Stomach (tissue), 9 donors: Measurements from ENCODE around the gene FSTL4. TPM values are rescaled to one million over a fixed set of nuclear protein-coding genes. Genes with fewer than 3 reads are reported as not detected.

Experiments
- DNase-seq, 2 donors: peaks; one replicate each; pipeline versions ENCODE4 v3.0.0 to v3.0.0-alpha.2; 2013 to 2019
- H3K27ac ChIP-seq, 5 donors: fragments of 200-600 bp in 4 of 5; sonication (generic) in 4 of 5; one replicate each; pipeline ENCODE4 v1.5.1; 2013 to 2019; ENCODE audit warnings: mild to moderate bottlenecking in 1 of 5, moderate library complexity in 1 of 5
- H3K27me3 ChIP-seq, 3 donors: fragments of 200-600 bp; sonication (generic); one replicate each; pipeline ENCODE4 v1.5.1; 2017 to 2019; ENCODE audit warnings: mixed run types in 1 of 3
- H3K36me3 ChIP-seq, 4 donors: fragments of 200-600 bp; sonication (generic); 1 replicate in 3 of 4; 2 replicates in 1 of 4; pipeline ENCODE4 v1.5.1; 2016 to 2019
- H3K4me1 ChIP-seq, 4 donors: fragments of 200-600 bp; sonication (generic); one replicate each; pipeline ENCODE4 v1.5.1; 2016 to 2019
- H3K4me3 ChIP-seq, 4 donors: fragments of 200-600 bp; sonication (generic) in 3 of 4; one replicate each; pipeline ENCODE4 v1.5.1; 2016 to 2019; ENCODE audit warnings: mild to moderate bottlenecking in 1 of 4
- H3K9me3 ChIP-seq, 4 donors: fragments of 200-600 bp; sonication (generic); one replicate each; pipeline ENCODE4 v1.5.1; 2016 to 2019
- CTCF ChIP-seq, 7 experiments: fragments of 450-650 bp in 4 of 7; fragments of 200-600 bp in 3 of 7; sonication (generic) in 3 of 7; IDR thresholded peaks; one replicate each; pipeline ENCODE4 v1.5.1; 2016 to 2019; ENCODE audit warnings: antibody characterized with exemption in 7 of 7, control low read depth in 2 of 7, mild to moderate bottlenecking in 1 of 7
- EP300 ChIP-seq: sonication (generic); formaldehyde crosslinking; IDR thresholded peaks from one replicate; pipeline ENCODE4 v1.6.1; 2017; ENCODE audit warnings: antibody characterized with exemption
- POLR2A ChIP-seq, 4 donors: fragments of 450-650 bp; IDR thresholded peaks; one replicate each; pipeline ENCODE4 v1.6.1; 2016; ENCODE audit warnings: antibody characterized with exemption in 4 of 4, control low read depth in 2 of 4, mild to moderate bottlenecking in 1 of 4, moderate library complexity in 1 of 4
- POLR2AphosphoS5 ChIP-seq, 3 donors: sonication (generic); formaldehyde crosslinking; IDR thresholded peaks; one replicate each; pipeline ENCODE4 v1.6.1; 2016; ENCODE audit warnings: antibody characterized with exemption in 3 of 3
- WGBS, 5 donors: extraction: QIAGEN DNeasy Blood & Tissue Kit in 3 of 5; methylation state at CpG; one replicate each; pipeline versions ENCODE4 v1.1.5 to v1.1.7; 2013 to 2018; 5-methylcytosine and 5-hydroxymethylcytosine counted together
- intact Hi-C: fragments of 100-400 bp; cut with DNase I; formaldehyde crosslinking; loops from one replicate; pipeline ENCODE4 v1.15.1; 2023; ENCODE audit warnings: low total_unique reads
- polyA plus RNA-seq, 3 donors: library from polyadenylated mRNA; stranded (reverse); fragments of 200-250 nt; gene quantifications; one replicate each; pipeline ENCODE4 v1.2.3, GENCODE V29; 2013
- total RNA-seq, 5 donors: library from RNA; depleted of rRNA; stranded (reverse); fragments of >200 nt; gene quantifications; one replicate each; pipeline versions ENCODE4 v1.1.0 to v1.2.3, GENCODE V29; 2014 to 2016
- donor health status: healthy with polysubstance abuse.
- donor health status: Bipolar disorder and iron deficiency.
- donor health status: healthy.

The FSTL4 gene
- total and polyA plus RNA-seq, 8 donors, result 0.37 to 0.55 TPM; not detected in 6

GRCh38 chr5:133321286-133321832 lies 291.0 kb downstream of the FSTL4 start:
- intact Hi-C loops, result no loop called here
- H3K9me3 ChIP-seq, result no peaks in the 10 kb centered on the region
- no peak overlapping the region for H3K27ac ChIP-seq
- 85 to 91% (median 88%) methylated on average over 12 to 13 of the region's 13 CpGs for whole genome bisulfite sequencing, 5 donors
- H3K4me1 ChIP-seq, result no peaks in the 10 kb centered on the region
- no peak for TF ChIP-seq POLR2AphosphoS5 (IDR thresholded peaks at IDR 0.05)
- TF ChIP-seq CTCF (IDR thresholded peaks at IDR 0.05), result no peak
- TF ChIP-seq POLR2A (IDR thresholded peaks at IDR 0.05), result no peak
- no peak for TF ChIP-seq EP300
- H3K36me3 ChIP-seq, result no peaks in the 10 kb centered on the region
- DNase-seq, result no peak
- peaks cover 0 to 15% (median 0%) of the 10 kb centered on the region in 3 donors for H3K27me3 ChIP-seq
- no peak overlapping the region for H3K4me3 ChIP-seq

- Histone ChIP-seq H3K36me3 (no peaks in the 10 kb centered on the region), H3K9me3 (no peaks in the 10 kb centered on the region), H3K4me1 (no peaks in the 10 kb centered on the region), H3K27ac (no peak overlapping the region), H3K4me3 (no peak overlapping the region), H3K27me3 (peaks cover 0 to 18% (median 0%) of the 10 kb centered on the region in 3 donors)
- peak in 1 of 2 donors; percentile 44 for DNase-seq
- 61 to 76% (median 64%) methylated on average over 5 of the region's 5 CpGs for WGBS, 5 donors
- TF ChIP-seq POLR2AphosphoS5 (IDR thresholded peaks at IDR 0.05) (no peak), CTCF (IDR thresholded peaks at IDR 0.05) (no peak), EP300 (no peak), POLR2A (IDR thresholded peaks at IDR 0.05) (no peak)
- intact Hi-C loops, result no loop called here
These were observed 292.3 kb downstream of the FSTL4 start for GRCh38 chr5:133319905-133320520.

GRCh38 chr5:133319244-133319643 lies 293.1 kb downstream of the FSTL4 start:
- no peaks in the 10 kb centered on the region for H3K9me3 ChIP-seq
- intact Hi-C loops, result no loop called here
- H3K27me3 ChIP-seq, result peaks cover 0 to 18% (median 0%) of the 10 kb centered on the region in 3 donors
- WGBS, 5 donors, result 59 to 74% (median 68%) methylated on average over 5 of the region's 5 CpGs
- no peak overlapping the region for H3K4me3 ChIP-seq
- no peak for DNase-seq
- no peaks in the 10 kb centered on the region for H3K36me3 ChIP-seq
- H3K4me1 ChIP-seq, result no peaks in the 10 kb centered on the region
- H3K27ac ChIP-seq, result no peak overlapping the region
- TF ChIP-seq POLR2A (IDR thresholded peaks at IDR 0.05) (no peak), EP300 (no peak), CTCF (IDR thresholded peaks at IDR 0.05) (no peak), POLR2AphosphoS5 (IDR thresholded peaks at IDR 0.05) (no peak)

- no peak overlapping the region for H3K4me3 ChIP-seq
- H3K27ac ChIP-seq, result no peak overlapping the region
- H3K27me3 ChIP-seq, result peaks cover 0 to 18% (median 0%) of the 10 kb centered on the region in 3 donors
- no peaks in the 10 kb centered on the region for H3K9me3 ChIP-seq
- no peaks in the 10 kb centered on the region for H3K36me3 ChIP-seq
- intact Hi-C loops, result no loop called here
- DNase-seq, result no peak
- no peaks in the 10 kb centered on the region for H3K4me1 ChIP-seq
- WGBS, 5 donors, result 63 to 91% (median 78%) methylated on average over 1 of the region's 1 CpG
- TF ChIP-seq POLR2AphosphoS5 (IDR thresholded peaks at IDR 0.05) (no peak), POLR2A (IDR thresholded peaks at IDR 0.05) (no peak), CTCF (IDR thresholded peaks at IDR 0.05) (no peak), EP300 (no peak)
These were observed 294.8 kb downstream of the FSTL4 start for GRCh38 chr5:133317558-133317957.
